K562 (cell line): Measurements from ENCODE around the gene FOXE1. TPM values are rescaled to one million over a fixed set of nuclear protein-coding genes. Genes with fewer than 3 reads are reported as not detected.

ENCODE experiments used
- E4F1 ChIP-seq: fragments of 250-450 bp; sonication (Bioruptor Pico); IDR thresholded peaks from 2 replicates; pipeline ENCODE4 v1.5.0; 2021; ENCODE audit warnings: mild to moderate bottlenecking, borderline replicate concordance
- HNRNPLL ChIP-seq: fragments of 200-400 bp; formaldehyde crosslinking; IDR thresholded peaks from 2 replicates; pipeline ENCODE4 v1.6.1; 2017; ENCODE audit warnings: low read length, low read depth, mild to moderate bottlenecking; ENCODE audit not compliant: poor library complexity, severe bottlenecking
- JUNB ChIP-seq: fragments of 450-650 bp; formaldehyde crosslinking; conservative IDR thresholded peaks from 2 replicates; pipeline ENCODE4 v1.4.0; 2020; ENCODE audit warnings: mild to moderate bottlenecking
- KLF13 ChIP-seq: fragments of 450-650 bp; IDR thresholded peaks from 2 replicates; pipeline ENCODE4 v1.6.1; 2016; ENCODE audit warnings: missing genetic modification characterization, low read depth, mild to moderate bottlenecking, missing compliant biosample characterization, moderate library complexity, borderline replicate concordance
- MITF ChIP-seq: IDR thresholded peaks from 2 replicates; pipeline ENCODE4 v1.6.1; 2014; ENCODE audit warnings: antibody characterized with exemption
- POLR2AphosphoS2 ChIP-seq: IDR thresholded peaks from 2 replicates; pipeline ENCODE4 v1.6.1; 2012; ENCODE audit warnings: low read length, improper control_type of control experiment
- RAD21 ChIP-seq, 2 experiments: fragments of 250-450 bp in 1 of 2; fragments of 450-650 bp in 1 of 2; sonication (Bioruptor Pico) in 1 of 2; formaldehyde crosslinking in 1 of 2; IDR thresholded peaks in 1 of 2; conservative IDR thresholded peaks in 1 of 2; 2 replicates each; pipeline versions ENCODE4 v1.4.0 to v1.8.0; 2020 to 2022; ENCODE audit warnings: mild to moderate bottlenecking in 2 of 2, moderate library complexity in 1 of 2
- RHOXF2B ChIP-seq: fragments of 250-450 bp; sonication (Bioruptor Pico); conservative IDR thresholded peaks from 2 replicates; pipeline ENCODE4 v1.5.1; 2021
- SMC3 ChIP-seq: conservative IDR thresholded peaks from 2 replicates; pipeline ENCODE4 v1.6.1; 2011; ENCODE audit warnings: low read depth, low read length, improper control_type of control experiment; ENCODE audit not compliant: insufficient read depth
- ZBTB9 ChIP-seq: fragments of 450-650 bp; formaldehyde crosslinking; IDR thresholded peaks from 2 replicates; pipeline ENCODE4 v1.4.0; 2020; ENCODE audit warnings: mild to moderate bottlenecking, moderate library complexity
- ZFPM2 ChIP-seq: fragments of 250-450 bp; sonication (Bioruptor Pico); IDR thresholded peaks from 2 replicates; pipeline ENCODE4 v1.5.1; 2022; ENCODE audit warnings: mild to moderate bottlenecking
- ZNF143 ChIP-seq: sonication (generic); formaldehyde crosslinking; IDR thresholded peaks from 2 replicates; pipeline ENCODE4 v1.9.0; 2022; ENCODE audit warnings: mild to moderate bottlenecking, missing genetic modification reagents
- ZNF24 ChIP-seq: fragments of 450-650 bp; IDR thresholded peaks from 2 replicates; pipeline ENCODE4 v1.6.1; 2016
- ZNF253 ChIP-seq: fragments of 250-450 bp; sonication (Bioruptor Pico); conservative IDR thresholded peaks from 2 replicates; pipeline ENCODE4 v1.6.1; 2021; ENCODE audit warnings: mild to moderate bottlenecking
- ZNF609 ChIP-seq: sonication (generic); formaldehyde crosslinking; IDR thresholded peaks from 2 replicates; pipeline ENCODE4 v1.8.1; 2023; ENCODE audit warnings: missing genetic modification reagents, mild to moderate bottlenecking, borderline replicate concordance
- polyA plus RNA-seq, 8 experiments: library from polyadenylated mRNA; depleted of rRNA in 4 of 8; stranded (reverse) in 5 of 8; unstranded in 3 of 8; fragments of >200 nt; fragmentation: Nextera tagmentation in 2 of 8; fragmentation: Illumina TruSeq in 1 of 8; extraction: Ambion mirVana in 2 of 8; extraction: Trizol in 1 of 8; gene quantifications; 2 replicates each; pipeline versions ENCODE4 v1.2.1 to v1.2.3, GENCODE V29; 2011 to 2014; ENCODE audit warnings: inconsistent platforms in 1 of 8, missing spikeins in 1 of 8
- total RNA-seq, 7 experiments: library from RNA; depleted of rRNA in 6 of 7; stranded (reverse); fragments of >200 nt in 6 of 7; fragmentation: Illumina TruSeq in 2 of 7; extraction: Trizol in 2 of 7; gene quantifications; 2 replicates each; pipeline versions ENCODE4 v1.2.1 to v1.2.3, GENCODE V29; 2011 to 2021; ENCODE audit warnings: low replicate concordance in 1 of 7

The FOXE1 gene
- total and polyA plus RNA-seq, 9 of the 15 experiments (the other 6 are each of a cell fraction or from before 2014, with no cell fraction given) = not detected

- TF ChIP-seq ZNF609 (CRISPR knock-in tag) (no peak), RAD21 (CRISPR knock-in tag; conservative IDR thresholded peaks at IDR 0.05 in 1 of 2, IDR thresholded peaks at IDR 0.05 in 1 of 2) (peak in 1 of 2 experiments; percentile 62; a peak in 2 of 4 replicates), HNRNPLL (no peak), JUNB (CRISPR knock-in tag) (no peak), E4F1 (CRISPR knock-in tag) (no peak), POLR2AphosphoS2 (no peak), KLF13 (no peak), RHOXF2B (no peak), ZNF24 (peak; percentile 45; the same call in 1 of the 2 replicates), ZNF253 (no peak), ZBTB9 (CRISPR knock-in tag) (no peak), ZNF143 (no peak), MITF (no peak), SMC3 (peak; percentile 58), ZFPM2 (CRISPR knock-in tag) (no peak)
Measured at GRCh38 chr9:97889941-97890887, 37.2 kb downstream of the FOXE1 start (continued).
